Measurements from ENCODE around the gene DEPP1.

DEPP1 gene

DNA sequence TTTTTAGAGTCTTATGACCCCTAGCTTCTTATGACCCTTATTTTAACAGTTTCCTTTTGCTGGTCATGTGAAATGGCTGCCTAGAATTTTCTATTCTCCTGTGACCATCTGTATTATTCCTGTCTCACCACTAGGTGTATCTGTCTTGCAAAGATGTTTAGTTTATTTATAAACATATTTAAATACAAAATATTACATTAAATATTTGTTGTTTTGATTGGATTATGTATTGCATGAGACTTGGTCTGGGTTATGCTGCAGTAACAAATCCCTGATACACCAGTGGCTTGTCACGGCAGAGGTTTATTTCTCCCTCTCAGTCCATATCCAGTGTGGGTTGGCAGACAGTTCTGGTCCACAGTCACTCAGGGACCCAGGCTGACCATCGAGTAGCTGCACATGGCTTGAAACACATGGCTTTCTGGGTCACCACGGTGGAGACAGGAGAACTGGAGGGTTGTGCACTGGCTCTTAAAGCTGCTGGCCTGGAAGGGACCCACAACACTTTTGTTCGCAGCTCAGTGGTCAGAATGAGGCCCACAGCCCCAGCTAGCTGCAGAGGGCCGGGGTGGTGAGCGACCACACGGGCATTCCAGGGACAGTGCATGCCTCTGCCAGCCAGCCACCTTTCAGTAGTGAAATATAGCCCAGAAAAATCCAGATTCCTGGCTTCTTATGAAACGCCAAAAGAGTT, 11.6 kb downstream of the DEPP1 start:
- no peak overlapping the region for H3K27ac ChIP-seq (ENCODE audit: poor library complexity, severe bottlenecking)
- no peaks in the 10 kb centered on the region for H3K36me3 ChIP-seq (ENCODE audit: low read depth)
- H3K4me3 ChIP-seq (ENCODE audit: severe bottlenecking), result no peak overlapping the region
- H3K9me3 ChIP-seq (ENCODE audit: severe bottlenecking), result no peaks in the 10 kb centered on the region
- ATAC-seq (ENCODE audit: low read depth) (no peak), DNase-seq (ENCODE audit: low spot score) (no peak)
- H3K27me3 ChIP-seq (ENCODE audit: insufficient read depth, poor library complexity, severe bottlenecking), result no peaks in the 10 kb centered on the region
- no peaks in the 10 kb centered on the region for H3K4me1 ChIP-seq (ENCODE audit: insufficient read depth, poor library complexity, severe bottlenecking)
- TF ChIP-seq, protein P1, sequence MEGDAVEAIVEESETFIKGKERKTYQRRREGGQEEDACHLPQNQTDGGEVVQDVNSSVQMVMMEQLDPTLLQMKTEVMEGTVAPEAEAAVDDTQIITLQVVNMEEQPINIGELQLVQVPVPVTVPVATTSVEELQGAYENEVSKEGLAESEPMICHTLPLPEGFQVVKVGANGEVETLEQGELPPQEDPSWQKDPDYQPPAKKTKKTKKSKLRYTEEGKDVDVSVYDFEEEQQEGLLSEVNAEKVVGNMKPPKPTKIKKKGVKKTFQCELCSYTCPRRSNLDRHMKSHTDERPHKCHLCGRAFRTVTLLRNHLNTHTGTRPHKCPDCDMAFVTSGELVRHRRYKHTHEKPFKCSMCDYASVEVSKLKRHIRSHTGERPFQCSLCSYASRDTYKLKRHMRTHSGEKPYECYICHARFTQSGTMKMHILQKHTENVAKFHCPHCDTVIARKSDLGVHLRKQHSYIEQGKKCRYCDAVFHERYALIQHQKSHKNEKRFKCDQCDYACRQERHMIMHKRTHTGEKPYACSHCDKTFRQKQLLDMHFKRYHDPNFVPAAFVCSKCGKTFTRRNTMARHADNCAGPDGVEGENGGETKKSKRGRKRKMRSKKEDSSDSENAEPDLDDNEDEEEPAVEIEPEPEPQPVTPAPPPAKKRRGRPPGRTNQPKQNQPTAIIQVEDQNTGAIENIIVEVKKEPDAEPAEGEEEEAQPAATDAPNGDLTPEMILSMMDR (IDR thresholded peaks at IDR 0.05; ENCODE audit: poor library complexity, severe bottlenecking), result peak; percentile 27

DNA sequence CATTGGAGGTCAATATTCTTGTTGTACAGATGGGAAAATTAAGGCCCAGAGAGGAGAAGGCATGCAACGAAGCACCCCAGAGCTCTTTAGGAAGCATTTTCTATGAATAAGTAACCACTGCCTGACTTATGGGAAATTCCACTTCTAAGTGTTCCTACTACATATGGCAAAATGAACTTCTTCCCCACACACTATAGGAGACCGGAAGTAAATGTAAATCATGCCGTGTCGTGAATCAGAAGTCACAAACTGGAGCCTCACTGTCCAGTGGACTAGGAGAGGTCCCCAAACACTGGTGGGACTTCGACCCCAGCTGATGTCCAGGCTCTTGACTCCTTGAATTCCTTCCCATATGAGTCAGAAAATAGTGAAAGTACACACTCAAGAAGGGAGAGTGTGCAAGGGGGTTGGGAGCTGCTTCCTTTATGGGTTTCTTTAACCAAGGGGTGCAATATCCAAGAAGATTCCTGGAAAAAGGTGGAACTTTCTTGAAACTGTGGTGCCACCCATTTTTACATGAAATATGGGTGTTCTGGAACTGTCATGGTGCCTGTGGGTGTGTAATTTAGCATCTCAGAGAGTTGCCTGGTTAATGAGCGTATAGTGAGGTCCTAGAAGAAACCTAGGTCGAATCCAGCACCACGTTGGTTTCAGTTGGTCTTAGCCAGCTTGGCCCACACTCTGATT, 12.3 kb downstream of the DEPP1 start:
- Histone ChIP-seq H3K4me3 (ENCODE audit: severe bottlenecking) (no peak overlapping the region), H3K27ac (ENCODE audit: poor library complexity, severe bottlenecking) (no peak overlapping the region), H3K9me3 (ENCODE audit: severe bottlenecking) (no peaks in the 10 kb centered on the region), H3K36me3 (ENCODE audit: low read depth) (no peaks in the 10 kb centered on the region), H3K4me1 (ENCODE audit: insufficient read depth, poor library complexity, severe bottlenecking) (no peaks in the 10 kb centered on the region), H3K27me3 (ENCODE audit: insufficient read depth, poor library complexity, severe bottlenecking) (no peaks in the 10 kb centered on the region)
- no peak for DNase-seq (ENCODE audit: low spot score)
- TF ChIP-seq, protein P1 (IDR thresholded peaks at IDR 0.05; ENCODE audit: poor library complexity, severe bottlenecking), result no peak
- ATAC-seq (ENCODE audit: low read depth), result no peak

DNA sequence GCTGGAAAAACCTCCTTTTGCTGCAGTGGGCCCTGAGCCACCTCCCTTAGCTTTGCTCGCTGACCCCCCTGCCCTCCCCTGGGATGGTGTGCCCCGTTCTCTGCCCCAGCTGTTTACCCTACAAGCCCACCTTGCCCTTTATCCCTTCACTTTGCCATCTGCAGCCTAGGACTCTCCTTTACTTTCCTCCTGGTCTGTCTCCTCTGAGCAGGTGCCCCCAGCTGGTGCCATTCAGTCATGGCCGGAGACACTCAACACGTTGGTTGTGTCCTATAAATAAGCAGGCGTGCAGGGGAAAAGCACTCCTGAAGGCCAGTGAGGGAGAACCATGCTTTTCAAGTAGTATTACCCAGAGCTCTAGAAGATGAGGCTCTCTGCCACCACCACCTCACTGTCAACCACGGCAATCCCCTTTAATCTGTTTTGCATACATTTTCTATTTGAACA, 12.9 kb downstream of the DEPP1 start:
- TF ChIP-seq, protein P1 (IDR thresholded peaks at IDR 0.05; ENCODE audit: poor library complexity, severe bottlenecking), result no peak
- no peak overlapping the region for H3K27ac ChIP-seq (ENCODE audit: poor library complexity, severe bottlenecking)
- H3K4me3 ChIP-seq (ENCODE audit: severe bottlenecking), result no peak overlapping the region
- DNase-seq (ENCODE audit: low spot score) (no peak), ATAC-seq (ENCODE audit: low read depth) (no peak)
- no peaks in the 10 kb centered on the region for H3K9me3 ChIP-seq (ENCODE audit: severe bottlenecking)
- no peaks in the 10 kb centered on the region for H3K36me3 ChIP-seq (ENCODE audit: low read depth)
- no peaks in the 10 kb centered on the region for H3K27me3 ChIP-seq (ENCODE audit: insufficient read depth, poor library complexity, severe bottlenecking)
- H3K4me1 ChIP-seq (ENCODE audit: insufficient read depth, poor library complexity, severe bottlenecking), result no peaks in the 10 kb centered on the region

DNA sequence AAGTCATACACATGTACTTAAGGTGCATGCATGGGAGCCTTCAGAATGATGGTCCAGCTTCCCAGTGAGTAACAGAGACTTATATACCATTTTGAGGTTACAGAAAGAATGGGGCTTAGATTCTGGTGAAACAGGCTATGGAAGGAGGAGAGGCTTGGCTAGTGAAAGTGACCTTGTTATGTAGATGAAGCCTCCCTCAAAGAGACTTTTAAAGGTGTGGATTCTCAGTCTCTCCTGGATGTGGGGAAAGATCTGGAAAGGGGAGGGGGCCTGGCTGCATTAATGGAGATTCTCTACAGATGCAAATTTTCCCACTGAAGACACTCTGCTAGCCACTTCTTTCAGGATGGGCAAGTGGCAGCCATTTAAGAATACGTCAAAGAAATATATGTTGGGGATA, 13.5 kb downstream of the DEPP1 start:
- TF ChIP-seq, protein P1 (IDR thresholded peaks at IDR 0.05; ENCODE audit: poor library complexity, severe bottlenecking), result no peak
- H3K4me3 ChIP-seq (ENCODE audit: severe bottlenecking), result no peak overlapping the region
- no peak for ATAC-seq (ENCODE audit: low read depth)
- no peaks in the 10 kb centered on the region for H3K9me3 ChIP-seq (ENCODE audit: severe bottlenecking)
- no peak overlapping the region for H3K27ac ChIP-seq (ENCODE audit: poor library complexity, severe bottlenecking)
- no peaks in the 10 kb centered on the region for H3K27me3 ChIP-seq (ENCODE audit: insufficient read depth, poor library complexity, severe bottlenecking)
- DNase-seq (ENCODE audit: low spot score), result no peak
- H3K4me1 ChIP-seq (ENCODE audit: insufficient read depth, poor library complexity, severe bottlenecking), result no peaks in the 10 kb centered on the region
- H3K36me3 ChIP-seq (ENCODE audit: low read depth), result no peaks in the 10 kb centered on the region
